B cell (primary cell): ENCODE data around the gene SPHKAP.

Source experiments
- CTCF ChIP-seq: fragments of 200-600 bp; IDR thresholded peaks from one replicate; pipeline ENCODE4 v1.8.0; 2022; ENCODE audit warnings: antibody characterized with exemption, mild to moderate bottlenecking
- EZH2 ChIP-seq: IDR thresholded peaks from 2 replicates; pipeline ENCODE4 v1.6.1; 2012; ENCODE audit warnings: borderline replicate concordance, low read depth, mild to moderate bottlenecking, moderate library complexity, low read length; ENCODE audit not compliant: insufficient read depth, poor library complexity, severe bottlenecking

- TF ChIP-seq CTCF = peak; percentile 58
- TF ChIP-seq EZH2 = no peak
Measured at GRCh38 chr2:228039752-228040534, 141.5 kb downstream of the SPHKAP start.
